IMR-90 (cell line): ENCODE results near the gene IQGAP2. TPM values are rescaled to one million over a fixed set of nuclear protein-coding genes. Genes with fewer than 3 reads are reported as not detected.

ENCODE experiments used
- ATAC-seq: fragments of 200-7000 bp; cut with Tn5 transposase; 2 replicates; pipeline ENCODE4 v1.9.1; 2020; ENCODE audit warnings: low read depth, mild to moderate bottlenecking, moderate library complexity
- BruUV-seq: library from RNA; stranded (reverse); fragments of 400-500 nt; replicated peaks from 2 replicates; lab custom pipeline; 2021; lab: Mats Ljungman, UMichigan
- CTCF ChIA-PET: fragments of 300-600 bp; formaldehyde crosslinking; extraction: SDS; loops from one replicate; lab custom pipeline; 2021; ENCODE audit warnings: antibody characterized with exemption; lab: Yijun Ruan, JAX
- POLR2A ChIA-PET: fragments of 300-600 bp; sonication (Branson Sonifier 250); formaldehyde crosslinking; loops from one replicate; lab custom pipeline; 2022; ENCODE audit warnings: antibody characterized with exemption; ENCODE audit not compliant: unreplicated experiment; lab: Charles Lee
- DNase-seq: peaks from one replicate; pipeline ENCODE4 v3.0.0; 2013
- H2AFZ ChIP-seq: replicated peaks from 2 replicates; pipeline ENCODE3; 2013; ENCODE audit warnings: low read length, mild to moderate bottlenecking; ENCODE audit not compliant: poor library complexity
- H2AK5ac ChIP-seq: 2 replicates; pipeline ENCODE4 v1.6.1; 2013; ENCODE audit warnings: low read depth, low read length, inconsistent platforms
- H2AK9ac ChIP-seq: replicated peaks from 2 replicates; pipeline ENCODE3; 2013; ENCODE audit warnings: mild to moderate bottlenecking, low read depth, low read length, moderate library complexity; ENCODE audit not compliant: poor library complexity
- H2BK120ac ChIP-seq: 2 replicates; pipeline ENCODE4 v1.6.1; 2013; ENCODE audit warnings: low read depth, low read length, inconsistent platforms
- H2BK15ac ChIP-seq: 3 replicates; pipeline ENCODE4 v1.6.1; 2013; ENCODE audit warnings: low read depth, low read length, inconsistent platforms
- H2BK20ac ChIP-seq: 2 replicates; pipeline ENCODE4 v1.6.1; 2013; ENCODE audit warnings: low read depth, mild to moderate bottlenecking, inconsistent platforms, low read length, moderate library complexity
- H2BK5ac ChIP-seq: 2 replicates; pipeline ENCODE4 v1.6.1; 2013; ENCODE audit warnings: mild to moderate bottlenecking, low read depth, low read length, inconsistent platforms; ENCODE audit not compliant: poor library complexity, severe bottlenecking
- H3K14ac ChIP-seq: replicated peaks from 2 replicates; pipeline ENCODE4 v1.6.1; 2013; ENCODE audit warnings: low read depth, low read length, inconsistent platforms
- H3K18ac ChIP-seq: 2 replicates; pipeline ENCODE4 v1.6.1; 2013; ENCODE audit warnings: low read depth, low read length, control low read depth
- H3K23ac ChIP-seq: 2 replicates; pipeline ENCODE4 v1.6.1; 2013; ENCODE audit warnings: low read depth, low read length, inconsistent platforms
- H3K27ac ChIP-seq: 2 replicates; pipeline ENCODE4 v1.5.1; 2013; ENCODE audit warnings: mild to moderate bottlenecking, control low read depth, low read length; ENCODE audit not compliant: insufficient read depth
- H3K27me3 ChIP-seq: 2 replicates; pipeline ENCODE4 v1.6.1; 2013; ENCODE audit warnings: low read length; ENCODE audit not compliant: control insufficient read depth, insufficient read depth
- H3K36me3 ChIP-seq: 2 replicates; pipeline ENCODE4 v1.6.1; 2013; ENCODE audit warnings: low read length, mixed read lengths; ENCODE audit not compliant: control insufficient read depth, insufficient read depth
- H3K4ac ChIP-seq: 2 replicates; pipeline ENCODE4 v1.6.1; 2013; ENCODE audit warnings: low read depth, low read length, inconsistent platforms
- H3K4me1 ChIP-seq: 2 replicates; pipeline ENCODE4 v1.6.1; 2013; ENCODE audit warnings: low read length, mixed read lengths; ENCODE audit not compliant: control insufficient read depth, insufficient read depth
- H3K4me2 ChIP-seq: 2 replicates; pipeline ENCODE4 v1.6.1; 2013; ENCODE audit warnings: low read depth, mild to moderate bottlenecking, control low read depth, low read length, moderate library complexity
- H3K4me3 ChIP-seq: 2 replicates; pipeline ENCODE4 v1.5.1; 2013; ENCODE audit warnings: low read depth, mild to moderate bottlenecking, control low read depth, low read length, moderate library complexity; ENCODE audit not compliant: insufficient read depth
- H3K56ac ChIP-seq: 2 replicates; pipeline ENCODE4 v1.6.1; 2013; ENCODE audit warnings: low read length, inconsistent platforms; ENCODE audit not compliant: insufficient read depth; ENCODE audit errors: extremely low read depth
- H3K79me1 ChIP-seq, 2 experiments: 2 replicates each; pipeline ENCODE4 v1.6.1; 2013; ENCODE audit warnings: low read length in 2 of 2, inconsistent platforms in 1 of 2, low read depth in 1 of 2
- H3K9ac ChIP-seq: 2 replicates; pipeline ENCODE4 v1.6.1; 2013; ENCODE audit warnings: low read depth, low read length, control low read depth
- H3K9me1 ChIP-seq: 2 replicates; pipeline ENCODE4 v1.6.1; 2013; ENCODE audit warnings: low read length, inconsistent platforms; ENCODE audit not compliant: insufficient read depth
- H3K9me3 ChIP-seq: 2 replicates; pipeline ENCODE4 v1.6.1; 2013; ENCODE audit warnings: low read length; ENCODE audit not compliant: control insufficient read depth, insufficient read depth
- H4K20me1 ChIP-seq: 2 replicates; pipeline ENCODE4 v1.6.1; 2013; ENCODE audit warnings: low read length, inconsistent platforms; ENCODE audit not compliant: insufficient read depth
- H4K5ac ChIP-seq: 2 replicates; pipeline ENCODE4 v1.6.1; 2013; ENCODE audit warnings: mild to moderate bottlenecking, low read depth, low read length, control low read depth
- H4K8ac ChIP-seq, 2 experiments: 2 replicates each; pipeline ENCODE4 v1.6.1; 2013; ENCODE audit warnings: low read depth in 2 of 2, low read length in 2 of 2, control low read depth in 1 of 2, inconsistent platforms in 1 of 2
- H4K91ac ChIP-seq: 2 replicates; pipeline ENCODE4 v1.6.1; 2013; ENCODE audit warnings: low read depth, low read length, inconsistent platforms; ENCODE audit not compliant: insufficient read depth
- CEBPB ChIP-seq: IDR thresholded peaks from 2 replicates; pipeline ENCODE4 v1.6.1; 2012; ENCODE audit warnings: low read depth, low read length, improper control_type of control experiment
- FOS ChIP-seq: fragments of 150-350 bp; IDR thresholded peaks from 2 replicates; pipeline ENCODE4 v1.6.1; 2016; ENCODE audit warnings: low read depth, low read length
- MXI1 ChIP-seq: IDR thresholded peaks from 2 replicates; pipeline ENCODE4 v1.6.1; 2012; ENCODE audit warnings: low read depth, mild to moderate bottlenecking, low read length, moderate library complexity, borderline replicate concordance
- NFE2L2 ChIP-seq: fragments of 150-350 bp; IDR thresholded peaks from 2 replicates; pipeline ENCODE4 v1.6.1; 2016; ENCODE audit warnings: low read depth, mild to moderate bottlenecking, low read length
- POLR2A ChIP-seq: IDR thresholded peaks from 2 replicates; pipeline ENCODE4 v1.6.1; 2012; ENCODE audit warnings: mild to moderate bottlenecking, low read depth, low read length
- WGBS, 2 experiments: methylation state at CpG; one replicate each; pipeline versions ENCODE4 v1.1.5 to v1.1.7; 2013; ENCODE audit warnings: missing lambda C conversion rate in 2 of 2; ENCODE audit not compliant: insufficient read length in 1 of 2; ENCODE audit errors: extremely low coverage in 2 of 2; 5-methylcytosine and 5-hydroxymethylcytosine counted together
- dilution Hi-C: fragments of 300-500 bp; cut with HindIII; formaldehyde crosslinking; loops from one replicate; pipeline ENCODE4 v1.14.3; 2018; ENCODE audit warnings: low sequenced_read_pairs; ENCODE audit not compliant: unreplicated experiment
- in situ Hi-C: fragments of 300-500 bp; cut with MboI; formaldehyde crosslinking; loops from 3 replicates; pipeline ENCODE4 v1.14.3; 2019; ENCODE audit warnings: low sequenced_read_pairs, inconsistent platforms, mixed read lengths
- intact Hi-C: fragments of 100-400 bp; cut with micrococcal nuclease; formaldehyde crosslinking; loops from 2 replicates; pipeline ENCODE4 v1.10.0; 2022
- polyA plus RNA-seq, 3 experiments: library from polyadenylated mRNA; depleted of rRNA; stranded (reverse); fragments of >200 nt; gene quantifications; 2 replicates each; pipeline ENCODE4 v1.2.3, GENCODE V29; 2012; ENCODE audit warnings: low replicate concordance in 1 of 3
- total RNA-seq: library from RNA; depleted of rRNA; stranded (reverse); fragments of >200 nt; gene quantifications from 2 replicates; pipeline ENCODE4 v1.2.3, GENCODE V29; 2012

The IQGAP2 gene
- total and polyA plus RNA-seq, 2 of the 4 experiments (the other 2 are of a cell fraction): 0.21 to 0.36 TPM

GRCh38 chr5:76457674-76458485 is 54.8 kb downstream of the IQGAP2 start:
- in situ Hi-C loops (no loop called here), intact Hi-C loops (no loop called here), dilution Hi-C loops (no loop called here)
- no peak overlapping the region for H2AK9ac ChIP-seq
- no peak overlapping the region for H4K5ac ChIP-seq
- H3K23ac ChIP-seq: no peak overlapping the region
- TF ChIP-seq POLR2A (no peak), FOS (no peak), NFE2L2 (no peak), MXI1 (no peak), CEBPB (no peak)
- H3K56ac ChIP-seq: no peak overlapping the region
- H4K20me1 ChIP-seq: no peaks in the 10 kb centered on the region
- no peak overlapping the region for H3K27ac ChIP-seq
- no peaks in the 10 kb centered on the region for H3K9me3 ChIP-seq
- ChIA-PET POLR2A (no interaction called here), CTCF (no interaction called here)
- H3K4me2 ChIP-seq: no peak overlapping the region
- DNase-seq (no peak), ATAC-seq (no peak)
- no CpG with 5 or more reads among the region's 4 CpGs for WGBS, 2 experiments
- H4K91ac ChIP-seq: no peak overlapping the region
- H3K36me3 ChIP-seq: no peaks in the 10 kb centered on the region
- H2AFZ ChIP-seq: no peak overlapping the region
- no peaks in the 10 kb centered on the region for H3K27me3 ChIP-seq
- no peak overlapping the region for H3K18ac ChIP-seq
- H3K4me3 ChIP-seq: no peak overlapping the region
- H2BK20ac ChIP-seq: no peak overlapping the region
- H2AK5ac ChIP-seq: no peak overlapping the region
- H2BK120ac ChIP-seq: no peak overlapping the region
- no peaks in the 10 kb centered on the region for H3K9me1 ChIP-seq
- H3K79me1 ChIP-seq: no peaks in the 10 kb centered on the region
- H4K8ac ChIP-seq: no peak overlapping the region
- no peak overlapping the region for H3K14ac ChIP-seq
- no TSS peak for BruUV-seq
- H3K4ac ChIP-seq: no peak overlapping the region
- H2BK15ac ChIP-seq: no peak overlapping the region
- no peak overlapping the region for H3K9ac ChIP-seq
- H2BK5ac ChIP-seq: no peak overlapping the region
- H3K4me1 ChIP-seq: no peaks in the 10 kb centered on the region
